Measurements from ENCODE around the gene RAD51B. TPM values are rescaled to one million over a fixed set of nuclear protein-coding genes. Genes with fewer than 3 reads are reported as not detected.
"Not testable (repeated sequence)": the region's sequence is repeated elsewhere in the genome, so short reads cannot be mapped to it uniquely, and the experiment has no call there.

RAD51B gene
- total RNA-seq, 5 donors from 2014 or later (not counting 1 experiment from before 2014, with no cell fraction given) = 25.4 to 47.9 (median 30.0) TPM

DNA sequence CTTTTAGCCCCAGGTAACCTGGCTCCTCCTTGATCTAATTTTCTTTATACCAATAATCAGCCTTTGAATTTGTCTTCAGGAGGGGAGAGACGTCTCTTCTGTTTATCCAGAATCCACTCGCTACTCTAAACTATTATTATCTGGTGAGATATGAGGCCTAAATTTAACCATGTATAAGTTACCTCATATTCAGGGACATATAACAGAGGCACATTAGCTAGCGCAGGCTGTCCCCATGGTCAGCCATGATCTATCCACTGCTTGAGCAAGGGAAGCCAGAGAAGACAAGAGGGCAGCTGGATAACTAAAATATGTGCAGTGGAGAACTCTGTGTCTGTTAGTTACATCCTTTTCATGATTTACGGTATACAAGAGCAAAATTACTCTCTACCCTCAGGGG, 481.0 kb downstream of the RAD51B start:
- Histone ChIP-seq H3K9me3 (no peaks in the 10 kb centered on the region), H3K27ac (ENCODE audit: low read length) (no peak overlapping the region), H3K4me3 (ENCODE audit: control insufficient read depth in 1 of 2, extremely low read depth in 1 of 2, low read length in 1 of 2) (no peak overlapping the region), H3K4me1 (ENCODE audit: control insufficient read depth in 1 of 2, extremely low read depth in 1 of 2, insufficient read depth in 2 of 2, low read length in 2 of 2) (peaks cover 5 to 13% of the 10 kb centered on the region in 2 experiments), H3K36me3 (ENCODE audit: control insufficient read depth in 2 of 2, extremely low read depth in 1 of 2, insufficient read depth in 1 of 2, low read length in 1 of 2) (peaks cover 0 to 2% of the 10 kb centered on the region in 2 donors), H3K27me3 (replicated peaks in 1 of 2; ENCODE audit: control insufficient read depth in 2 of 2, extremely low read depth in 1 of 2, insufficient read depth in 2 of 2, low read length in 1 of 2) (no peaks in the 10 kb centered on the region)
- no peak overlapping the region for H3K27ac Mint-ChIP-seq
- H3K4me1 Mint-ChIP-seq = peaks cover 17 to 20% (median 19%) of the 10 kb centered on the region in 3 donors
- H3K9me3 Mint-ChIP-seq = peaks cover 5 to 11% (median 10%) of the 10 kb centered on the region in 3 donors
- POLR2A ChIA-PET = no interaction called here
- H3K27me3 Mint-ChIP-seq = no peaks in the 10 kb centered on the region
- no CpG with 5 or more reads among the region's 4 CpGs for WGBS (ENCODE audit: insufficient coverage)
- H3K36me3 Mint-ChIP-seq = peaks cover 18% of the 10 kb centered on the region
- no peak overlapping the region for H3K4me3 Mint-ChIP-seq
- DNase-seq = no peak
- ATAC-seq (replicated peaks in 1 of 4) = no peak
- CTCF ChIA-PET = no interaction called here

DNA sequence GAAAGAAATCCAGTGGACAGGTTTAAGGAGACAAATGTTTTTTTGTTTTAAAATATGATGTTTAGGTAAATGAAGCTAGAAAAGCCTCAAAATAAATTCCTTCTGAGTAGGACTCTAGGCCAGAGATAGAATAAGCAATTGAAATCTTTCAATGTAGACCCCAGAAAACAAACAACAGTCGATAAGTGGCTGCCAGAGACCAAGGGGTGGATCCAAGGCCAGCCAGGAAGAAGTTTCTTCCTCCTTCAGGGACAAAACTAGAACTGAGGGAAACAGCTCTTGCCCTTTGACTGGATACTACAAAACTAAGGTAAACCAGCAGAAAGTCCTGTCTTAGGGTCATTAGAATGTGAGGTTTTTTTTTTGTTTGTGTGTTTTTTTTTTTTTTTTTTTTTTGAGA, 481.6 kb downstream of the RAD51B start:
- Histone ChIP-seq H3K27ac (ENCODE audit: low read length) (no peak overlapping the region), H3K4me3 (ENCODE audit: control insufficient read depth in 1 of 2, extremely low read depth in 1 of 2, low read length in 1 of 2) (no peak overlapping the region), H3K4me1 (ENCODE audit: control insufficient read depth in 1 of 2, extremely low read depth in 1 of 2, insufficient read depth in 2 of 2, low read length in 2 of 2) (peaks cover 3 to 9% of the 10 kb centered on the region in 2 experiments), H3K36me3 (ENCODE audit: control insufficient read depth in 2 of 2, extremely low read depth in 1 of 2, insufficient read depth in 1 of 2, low read length in 1 of 2) (peaks cover 0 to 2% of the 10 kb centered on the region in 2 donors), H3K27me3 (replicated peaks in 1 of 2; ENCODE audit: control insufficient read depth in 2 of 2, extremely low read depth in 1 of 2, insufficient read depth in 2 of 2, low read length in 1 of 2) (no peaks in the 10 kb centered on the region), H3K9me3 (no peaks in the 10 kb centered on the region)
- WGBS (ENCODE audit: insufficient coverage) = no CpG with 5 or more reads among the region's 1 CpG
- no peak overlapping the region for H3K27ac Mint-ChIP-seq
- peaks cover 18% of the 10 kb centered on the region for H3K36me3 Mint-ChIP-seq
- no peak for DNase-seq
- ATAC-seq (replicated peaks in 1 of 4) = no peak
- H3K27me3 Mint-ChIP-seq = no peaks in the 10 kb centered on the region
- no peak overlapping the region for H3K4me3 Mint-ChIP-seq
- ChIA-PET POLR2A (no interaction called here), CTCF (no interaction called here)
- peaks cover 13 to 16% (median 14%) of the 10 kb centered on the region in 3 donors for H3K4me1 Mint-ChIP-seq
- H3K9me3 Mint-ChIP-seq = peaks cover 5 to 11% (median 10%) of the 10 kb centered on the region in 3 donors

DNA sequence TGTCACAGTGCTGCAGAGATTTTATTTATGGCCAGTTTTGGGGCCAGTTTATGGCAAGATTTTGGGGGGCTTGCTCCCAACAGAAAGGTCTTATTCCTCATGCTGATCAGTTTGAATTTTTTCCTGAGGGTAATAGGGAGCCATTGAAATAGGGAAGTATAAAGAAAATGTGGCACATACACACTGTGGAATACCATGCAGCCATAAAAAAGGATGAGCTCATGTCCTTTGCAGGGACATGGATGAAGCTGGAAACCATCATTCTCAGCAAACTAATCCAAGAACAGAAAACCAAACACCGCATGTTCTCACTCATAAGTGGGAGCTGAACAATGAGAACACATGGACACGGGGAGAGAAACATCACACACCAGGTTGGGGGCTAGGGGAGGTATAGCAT, 483.4 kb downstream of the RAD51B start:
- H3K4me1 ChIP-seq (ENCODE audit: control insufficient read depth in 1 of 2, extremely low read depth in 1 of 2, insufficient read depth in 2 of 2, low read length in 2 of 2); POLR2A ChIA-PET; H3K27ac ChIP-seq (ENCODE audit: low read length); H3K36me3 ChIP-seq (ENCODE audit: control insufficient read depth in 2 of 2, extremely low read depth in 1 of 2, insufficient read depth in 1 of 2, low read length in 1 of 2); H3K27ac Mint-ChIP-seq; ATAC-seq (replicated peaks in 1 of 4); DNase-seq; CTCF ChIA-PET; H3K27me3 ChIP-seq (replicated peaks in 1 of 2; ENCODE audit: control insufficient read depth in 2 of 2, extremely low read depth in 1 of 2, insufficient read depth in 2 of 2, low read length in 1 of 2); H3K9me3 ChIP-seq; H3K27me3 Mint-ChIP-seq; H3K4me3 ChIP-seq (ENCODE audit: control insufficient read depth in 1 of 2, extremely low read depth in 1 of 2, low read length in 1 of 2); H3K4me3 Mint-ChIP-seq: not testable (repeated sequence)
- Mint-ChIP-seq H3K36me3 (peaks cover 25% of the 10 kb centered on the region), H3K4me1 (peaks cover 6 to 17% (median 8%) of the 10 kb centered on the region in 3 donors), H3K9me3 (peaks cover 5 to 11% (median 10%) of the 10 kb centered on the region in 3 donors)
- no CpG with 5 or more reads among the region's 2 CpGs for WGBS (ENCODE audit: insufficient coverage)

DNA sequence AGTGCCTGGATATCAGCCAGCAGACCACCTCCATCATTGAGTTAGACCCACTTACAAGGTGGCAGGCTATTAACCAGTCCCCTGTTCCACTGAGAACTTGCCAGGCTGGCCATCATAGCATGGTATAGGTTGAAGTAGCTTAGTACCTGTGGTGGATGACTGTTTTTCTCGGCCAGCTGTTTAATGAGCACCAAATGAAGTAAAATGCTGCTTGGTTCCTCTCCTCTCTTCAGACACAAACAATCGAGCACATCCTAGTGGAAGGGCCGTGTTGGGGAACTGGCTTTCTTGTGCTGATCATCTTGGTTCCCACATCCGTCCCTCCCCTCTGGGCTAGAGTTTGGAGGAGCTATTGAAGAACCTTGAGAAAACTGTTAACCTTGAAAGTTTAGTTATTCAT, 486.2 kb downstream of the RAD51B start:
- no peak overlapping the region for H3K4me3 ChIP-seq (ENCODE audit: control insufficient read depth in 1 of 2, extremely low read depth in 1 of 2, low read length in 1 of 2)
- no peak for DNase-seq
- POLR2A ChIA-PET = no interaction called here
- H3K36me3 ChIP-seq (ENCODE audit: control insufficient read depth in 2 of 2, extremely low read depth in 1 of 2, insufficient read depth in 1 of 2, low read length in 1 of 2) = peaks cover 0 to 2% of the 10 kb centered on the region in 2 donors
- Mint-ChIP-seq H3K9me3 (peaks cover 5 to 11% (median 10%) of the 10 kb centered on the region in 3 donors), H3K4me1 (peaks cover 10 to 29% (median 16%) of the 10 kb centered on the region in 3 donors), H3K27ac (no peak overlapping the region), H3K4me3 (no peak overlapping the region), H3K27me3 (no peaks in the 10 kb centered on the region), H3K36me3 (peaks cover 18% of the 10 kb centered on the region)
- H3K4me1 ChIP-seq (ENCODE audit: control insufficient read depth in 1 of 2, extremely low read depth in 1 of 2, insufficient read depth in 2 of 2, low read length in 2 of 2) = peaks cover 0 to 3% of the 10 kb centered on the region in 2 experiments
- H3K27ac ChIP-seq (ENCODE audit: low read length) = no peak overlapping the region
- no peak for ATAC-seq (replicated peaks in 1 of 4)
- no CpG with 5 or more reads among the region's 4 CpGs for WGBS (ENCODE audit: insufficient coverage)
- CTCF ChIA-PET = interaction anchor here in 1 of 2 donors (0.7 kb wide), 1 partner anchor 30 kb away, joined by 3 read pairs; no protein-coding TSS in a partner anchor
- no peaks in the 10 kb centered on the region for H3K9me3 ChIP-seq
- H3K27me3 ChIP-seq (replicated peaks in 1 of 2; ENCODE audit: control insufficient read depth in 2 of 2, extremely low read depth in 1 of 2, insufficient read depth in 2 of 2, low read length in 1 of 2) = no peaks in the 10 kb centered on the region

DNA sequence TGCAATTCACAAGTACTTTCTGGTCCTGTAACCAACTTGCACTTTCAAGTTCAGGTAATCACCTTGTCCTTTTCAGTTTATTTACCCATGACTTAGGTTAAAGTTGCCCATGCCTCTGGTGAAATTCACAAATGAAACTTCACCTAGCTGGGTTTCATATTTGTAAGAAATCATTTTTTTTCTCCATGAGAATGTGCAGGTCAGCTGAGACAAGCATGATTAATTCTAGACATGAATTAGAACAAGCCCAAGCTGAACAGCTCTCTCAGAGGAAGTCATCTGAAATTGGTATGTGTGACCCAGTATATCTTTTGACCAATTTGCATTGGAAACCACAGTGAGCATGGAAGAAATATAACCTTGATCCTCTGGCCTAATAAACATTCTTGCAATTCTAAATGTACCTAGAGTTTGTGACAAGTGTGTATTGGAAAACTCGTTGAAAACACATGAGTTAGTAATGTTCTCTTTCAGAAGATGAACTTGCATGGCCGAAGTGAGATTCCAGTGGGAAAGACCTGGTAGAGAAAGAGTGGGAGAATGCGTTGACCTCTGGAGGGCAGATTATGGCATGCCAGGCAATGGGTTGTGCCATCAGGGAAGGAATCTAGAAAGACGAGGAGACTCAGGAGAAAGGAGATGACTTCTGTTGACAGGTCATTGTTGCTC, 486.8 kb downstream of the RAD51B start:
- Histone ChIP-seq H3K36me3 (ENCODE audit: control insufficient read depth in 2 of 2, extremely low read depth in 1 of 2, insufficient read depth in 1 of 2, low read length in 1 of 2) (peaks cover 0 to 2% of the 10 kb centered on the region in 2 donors), H3K4me3 (ENCODE audit: control insufficient read depth in 1 of 2, extremely low read depth in 1 of 2, low read length in 1 of 2) (no peak overlapping the region), H3K4me1 (ENCODE audit: control insufficient read depth in 1 of 2, extremely low read depth in 1 of 2, insufficient read depth in 2 of 2, low read length in 2 of 2) (peaks cover 0 to 6% of the 10 kb centered on the region in 2 experiments), H3K9me3 (no peaks in the 10 kb centered on the region), H3K27me3 (replicated peaks in 1 of 2; ENCODE audit: control insufficient read depth in 2 of 2, extremely low read depth in 1 of 2, insufficient read depth in 2 of 2, low read length in 1 of 2) (no peaks in the 10 kb centered on the region), H3K27ac (ENCODE audit: low read length) (no peak overlapping the region)
- peaks cover 18% of the 10 kb centered on the region for H3K36me3 Mint-ChIP-seq
- no peak overlapping the region for H3K27ac Mint-ChIP-seq
- no peak overlapping the region for H3K4me3 Mint-ChIP-seq
- 79% methylated on average over 4 of the region's 4 CpGs for WGBS (ENCODE audit: insufficient coverage)
- no peaks in the 10 kb centered on the region for H3K27me3 Mint-ChIP-seq
- peaks cover 5 to 11% (median 10%) of the 10 kb centered on the region in 3 donors for H3K9me3 Mint-ChIP-seq
- CTCF ChIA-PET = interaction anchor here in 1 of 2 donors (0.7 kb wide), 1 partner anchor 30 kb away, joined by 3 read pairs; no protein-coding TSS in a partner anchor
- peaks cover 11 to 36% (median 23%) of the 10 kb centered on the region in 3 donors for H3K4me1 Mint-ChIP-seq
- no peak for ATAC-seq (replicated peaks in 1 of 4)
- DNase-seq = no peak
- POLR2A ChIA-PET = no interaction called here

DNA sequence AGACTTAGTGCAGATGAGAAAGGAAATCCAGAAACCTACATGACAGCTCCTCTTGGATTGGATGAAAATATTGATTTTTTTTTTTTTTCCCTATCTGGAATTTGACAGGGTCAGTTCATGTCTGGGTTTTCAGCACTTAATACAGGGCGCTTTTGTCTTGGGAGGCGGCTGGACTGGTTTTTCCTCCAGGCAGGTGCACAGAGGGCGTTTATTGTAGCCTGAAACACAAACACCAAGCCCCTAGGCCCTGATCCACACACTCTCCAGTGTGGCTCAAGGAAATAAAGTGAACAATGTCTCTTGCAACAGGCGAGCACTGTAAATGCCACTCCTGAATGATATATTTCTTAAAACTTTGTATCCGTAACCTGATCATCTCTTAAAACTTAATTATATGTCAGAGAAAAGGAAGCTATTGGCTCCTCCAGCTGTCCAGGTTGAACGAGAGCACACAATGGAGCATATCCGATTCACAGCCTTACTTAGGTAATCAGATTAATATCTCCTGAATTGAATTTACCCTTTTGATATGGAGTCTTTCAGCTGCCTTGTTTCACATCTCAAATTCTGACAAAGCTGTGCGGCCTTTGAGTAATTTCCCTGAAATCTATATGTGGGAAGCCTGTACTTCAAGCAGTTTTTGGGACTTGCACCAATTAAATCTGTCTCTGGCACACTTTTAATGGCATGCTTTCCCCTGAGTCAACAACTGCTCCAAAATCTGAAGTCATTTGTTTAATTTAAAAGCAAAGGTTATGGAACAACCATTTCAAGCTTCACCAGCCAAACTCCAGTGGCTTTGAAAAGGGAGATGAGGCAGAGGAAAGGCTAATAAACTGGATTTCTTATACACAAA, 487.6 kb downstream of the RAD51B start:
- Mint-ChIP-seq H3K9me3 (peaks cover 3 to 7% (median 7%) of the 10 kb centered on the region in 3 donors), H3K4me3 (no peak overlapping the region), H3K36me3 (peaks cover 15% of the 10 kb centered on the region), H3K27me3 (no peaks in the 10 kb centered on the region), H3K4me1 (peaks cover 11 to 41% (median 26%) of the 10 kb centered on the region in 3 donors), H3K27ac (no peak overlapping the region)
- POLR2A ChIA-PET = no interaction called here
- Histone ChIP-seq H3K27me3 (replicated peaks in 1 of 2; ENCODE audit: control insufficient read depth in 2 of 2, extremely low read depth in 1 of 2, insufficient read depth in 2 of 2, low read length in 1 of 2) (no peaks in the 10 kb centered on the region), H3K9me3 (no peaks in the 10 kb centered on the region), H3K36me3 (ENCODE audit: control insufficient read depth in 2 of 2, extremely low read depth in 1 of 2, insufficient read depth in 1 of 2, low read length in 1 of 2) (peaks cover 0 to 2% of the 10 kb centered on the region in 2 donors), H3K4me3 (ENCODE audit: control insufficient read depth in 1 of 2, extremely low read depth in 1 of 2, low read length in 1 of 2) (no peak overlapping the region), H3K27ac (ENCODE audit: low read length) (no peak overlapping the region), H3K4me1 (ENCODE audit: control insufficient read depth in 1 of 2, extremely low read depth in 1 of 2, insufficient read depth in 2 of 2, low read length in 2 of 2) (peaks cover 0 to 6% of the 10 kb centered on the region in 2 experiments)
- 100% methylated on average over 4 of the region's 8 CpGs for WGBS (ENCODE audit: insufficient coverage)
- DNase-seq (no peak), ATAC-seq (replicated peaks in 1 of 4) (no peak)
- CTCF ChIA-PET = no interaction called here
